Stimulated activated CD4-positive, alpha-beta T cell treated with anti-CD3 and anti-CD28 coated beads, Interleukin-15, amount 100 ng/mL, for 1 hour (primary cell): ENCODE data around the gene PCDH9.
"Not testable (repeated sequence)": the region's sequence is repeated elsewhere in the genome, so short reads cannot be mapped to it uniquely, and the experiment has no call there.

ENCODE experiments used
- DNase-seq, 2 donors: peaks; one replicate each; pipeline ENCODE4 v3.0.0-alpha.2; 2020; ENCODE audit warnings: low read depth in 1 of 2, low spot score in 1 of 2

PCDH9 gene

GRCh38 chr13:67134417-67135129, 95.6 kb downstream of the PCDH9 start:
- no peak for DNase-seq

GRCh38 chr13:67133476-67133875, 96.7 kb downstream of the PCDH9 start:
- DNase-seq, result no peak

DNA sequence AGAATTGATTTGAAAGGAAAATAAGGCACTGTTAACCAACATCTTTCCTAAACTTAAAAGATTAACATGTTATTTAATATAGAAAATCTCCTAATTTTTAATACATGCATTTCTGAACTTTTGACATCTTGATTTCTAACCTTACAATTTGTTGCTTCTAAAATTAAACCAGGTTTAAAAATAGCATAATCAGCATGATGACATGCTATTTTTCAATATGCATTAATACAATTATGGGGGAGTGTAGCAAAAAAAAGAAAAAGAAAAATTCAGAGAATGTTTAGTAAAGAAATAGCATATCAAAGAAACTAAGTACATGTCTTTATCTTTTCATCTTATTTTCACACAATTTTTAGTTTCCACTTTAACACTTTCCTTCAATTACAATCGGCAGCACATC, 98.7 kb downstream of the PCDH9 start:
- no peak for DNase-seq

DNA sequence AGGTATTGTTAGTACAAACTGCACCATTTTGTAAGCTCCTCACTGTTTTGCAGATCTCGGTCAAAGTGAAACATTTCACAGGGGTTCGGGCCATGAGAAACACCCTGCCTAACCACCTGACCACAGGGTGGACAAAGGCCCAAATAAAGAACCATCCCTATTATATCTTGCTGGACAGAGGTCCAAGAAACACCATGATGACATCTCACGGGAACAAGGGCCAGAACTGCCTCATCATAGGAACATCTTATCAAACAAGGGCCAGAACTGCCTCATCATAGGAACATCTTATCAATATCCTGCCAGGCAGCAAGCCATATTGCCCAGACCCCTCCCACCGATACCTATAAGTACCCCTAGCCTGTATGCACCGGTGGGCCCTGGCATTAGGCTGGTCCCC, 99.7 kb downstream of the PCDH9 start:
- no peak for DNase-seq

GRCh38 chr13:67128136-67128535, 102.0 kb downstream of the PCDH9 start:
- no peak for DNase-seq

DNA sequence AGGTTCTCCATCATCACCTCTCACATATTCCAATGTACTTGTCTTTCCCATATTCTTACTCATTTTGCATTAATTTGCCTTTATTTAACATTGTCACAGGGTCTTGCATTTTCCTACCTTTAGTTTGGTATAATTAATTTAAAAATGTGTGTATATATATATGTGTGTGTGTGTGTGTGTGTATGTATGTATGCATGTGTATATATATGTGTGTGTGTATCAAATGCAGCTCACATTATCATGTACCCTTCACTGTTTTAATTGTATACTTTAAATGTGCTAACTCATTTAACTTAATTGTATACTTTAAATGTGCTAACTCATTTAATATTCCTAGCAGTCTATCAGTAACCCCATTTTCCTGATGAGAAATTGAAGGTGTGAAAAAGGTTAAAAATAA, 104.5 kb downstream of the PCDH9 start:
- DNase-seq, result no peak

DNA sequence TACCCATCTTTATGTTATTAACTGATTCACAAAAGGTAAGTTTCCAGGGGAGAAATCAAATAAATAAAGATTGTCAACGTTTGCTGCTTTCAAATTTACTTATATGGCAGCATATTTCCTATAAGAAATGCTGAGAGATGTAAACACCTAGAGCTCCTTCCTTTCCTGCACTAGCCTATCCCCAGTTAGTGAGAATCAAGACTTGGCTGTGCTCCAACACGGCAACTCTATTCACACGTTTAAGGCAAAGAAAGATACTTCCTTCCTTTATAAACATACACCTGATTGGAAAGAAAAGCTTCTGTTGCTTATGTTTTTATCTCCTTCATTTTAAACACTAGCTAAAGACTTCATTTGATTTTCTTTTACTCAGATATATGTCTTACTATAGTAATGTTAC, 107.0 kb downstream of the PCDH9 start:
- DNase-seq, result no peak

GRCh38 chr13:67122251-67122650, 107.9 kb downstream of the PCDH9 start:
- no peak for DNase-seq

DNA sequence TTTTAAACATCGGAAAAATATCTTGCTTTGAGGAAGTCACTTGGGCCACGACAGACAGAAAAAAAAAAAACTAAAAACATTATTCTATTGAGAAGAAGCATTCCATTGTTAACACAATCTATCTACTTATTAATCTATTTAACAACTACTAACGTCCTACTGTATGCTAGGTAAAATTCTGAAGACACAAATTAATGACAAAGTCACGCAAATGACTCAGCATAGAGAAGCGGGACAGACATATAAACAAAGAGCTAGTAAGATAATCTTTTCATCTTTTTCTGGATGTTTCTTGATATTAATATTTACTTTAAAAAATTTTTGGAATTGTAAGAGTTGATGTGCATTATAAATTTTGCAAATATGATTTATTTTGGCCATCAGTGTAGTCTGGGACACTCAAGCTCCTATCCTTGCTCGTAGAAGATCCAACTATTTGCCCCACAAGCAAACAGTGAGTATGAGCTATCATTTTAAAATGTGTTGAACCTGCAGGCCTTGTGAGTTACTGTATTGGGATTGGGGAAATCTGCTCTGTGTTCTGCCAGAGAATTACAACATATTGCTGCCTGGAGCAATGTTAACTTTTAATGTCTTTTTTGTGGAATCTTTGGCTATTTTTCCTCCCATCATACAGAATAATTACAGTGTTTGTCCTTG, 109.1 kb downstream of the PCDH9 start:
- no peak for DNase-seq

DNA sequence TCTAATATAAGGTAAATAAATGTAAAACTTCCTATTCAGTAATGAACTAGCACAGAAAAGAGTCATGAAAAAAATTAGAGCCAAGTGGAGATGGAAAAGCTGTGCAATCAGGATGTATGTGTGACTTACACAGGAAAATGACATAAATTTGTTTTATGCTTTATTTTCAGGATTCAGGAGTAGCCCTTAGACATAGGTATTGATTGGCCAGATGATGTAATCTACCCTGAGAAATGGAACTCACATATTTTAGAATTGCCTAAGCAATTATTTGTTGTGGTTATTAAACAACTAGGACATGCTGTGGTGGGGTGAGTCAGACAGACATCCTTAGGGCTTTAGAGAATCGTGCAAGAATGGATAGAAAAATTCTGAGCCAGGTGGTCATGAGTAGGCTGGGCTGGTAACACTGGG, 110.6 kb downstream of the PCDH9 start:
- no peak for DNase-seq

- DNase-seq, result no peak
Measured at GRCh38 chr13:67118277-67118676, 111.9 kb downstream of the PCDH9 start.

DNA sequence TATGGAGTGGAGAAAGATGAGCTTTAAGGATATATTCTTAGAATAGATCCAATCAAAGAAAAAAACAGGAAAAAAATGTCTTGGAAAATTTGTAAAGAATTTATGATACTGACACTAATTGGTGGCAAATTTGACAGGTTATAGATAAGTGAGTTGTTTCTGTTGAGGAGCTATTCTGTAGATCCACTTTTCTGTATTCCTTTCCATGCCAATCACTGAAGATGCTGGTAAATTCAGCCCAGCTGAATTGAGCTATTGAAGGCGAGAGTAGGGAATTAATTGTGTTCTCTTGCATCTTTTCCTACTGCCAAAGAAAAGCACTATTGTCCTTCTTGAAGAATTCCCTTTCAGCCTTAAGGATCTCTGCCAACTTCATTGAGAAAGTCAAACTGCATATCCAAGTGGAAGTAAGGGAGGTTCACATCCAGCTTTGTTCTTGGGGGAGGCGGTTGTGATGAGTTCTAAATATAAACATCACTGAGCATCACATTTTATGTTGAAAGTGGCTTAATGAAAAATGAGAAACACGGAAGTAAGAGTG, 113.1 kb downstream of the PCDH9 start:
- DNase-seq, result no peak

DNA sequence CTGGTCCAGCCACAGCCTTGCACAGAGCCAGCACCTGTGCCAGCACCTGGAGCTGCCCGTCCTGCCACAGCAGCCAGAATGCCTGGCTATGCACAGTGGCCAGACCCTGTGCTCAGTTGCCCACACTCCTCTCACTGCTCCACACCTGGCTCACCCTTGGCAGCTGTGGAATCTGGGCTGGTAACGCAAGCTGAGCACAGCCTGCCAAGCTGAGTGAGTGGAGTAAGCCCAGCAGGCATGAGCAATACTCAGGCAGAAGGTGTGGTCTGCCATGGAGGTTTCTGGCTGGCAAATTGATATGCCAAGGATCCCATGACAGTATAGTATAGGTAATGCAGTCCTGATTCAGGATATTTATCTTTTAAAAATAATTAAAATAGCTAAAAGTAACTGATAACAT, 122.2 kb downstream of the PCDH9 start:
- DNase-seq, result no peak

DNA sequence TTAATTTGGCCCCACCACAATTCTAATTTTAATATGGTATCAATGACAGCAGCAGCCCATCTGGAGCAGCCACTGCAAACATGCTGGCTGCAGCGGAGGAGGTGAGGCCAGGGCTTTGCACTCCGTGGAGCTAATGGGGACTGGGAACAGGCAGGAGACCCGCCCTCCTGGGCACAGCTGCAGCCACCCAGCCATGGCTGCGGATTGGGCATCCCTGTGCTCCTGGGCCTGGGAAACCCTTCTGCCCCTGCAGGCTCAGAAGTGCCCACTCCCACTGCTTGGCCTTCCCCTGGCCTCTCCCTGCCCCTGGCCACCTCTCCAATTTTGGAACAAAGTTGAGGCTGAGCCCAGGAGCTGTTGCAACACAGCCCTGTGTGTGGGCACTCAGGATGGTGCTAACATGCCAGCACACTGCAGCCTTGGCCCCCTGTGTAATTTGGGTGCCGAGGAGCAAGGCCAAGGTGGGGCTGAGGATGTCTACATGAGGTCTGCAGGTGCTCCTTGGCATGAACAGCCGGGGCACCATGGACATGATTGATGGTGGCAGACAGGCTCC, 123.6 kb downstream of the PCDH9 start:
- DNase-seq, result no peak

DNA sequence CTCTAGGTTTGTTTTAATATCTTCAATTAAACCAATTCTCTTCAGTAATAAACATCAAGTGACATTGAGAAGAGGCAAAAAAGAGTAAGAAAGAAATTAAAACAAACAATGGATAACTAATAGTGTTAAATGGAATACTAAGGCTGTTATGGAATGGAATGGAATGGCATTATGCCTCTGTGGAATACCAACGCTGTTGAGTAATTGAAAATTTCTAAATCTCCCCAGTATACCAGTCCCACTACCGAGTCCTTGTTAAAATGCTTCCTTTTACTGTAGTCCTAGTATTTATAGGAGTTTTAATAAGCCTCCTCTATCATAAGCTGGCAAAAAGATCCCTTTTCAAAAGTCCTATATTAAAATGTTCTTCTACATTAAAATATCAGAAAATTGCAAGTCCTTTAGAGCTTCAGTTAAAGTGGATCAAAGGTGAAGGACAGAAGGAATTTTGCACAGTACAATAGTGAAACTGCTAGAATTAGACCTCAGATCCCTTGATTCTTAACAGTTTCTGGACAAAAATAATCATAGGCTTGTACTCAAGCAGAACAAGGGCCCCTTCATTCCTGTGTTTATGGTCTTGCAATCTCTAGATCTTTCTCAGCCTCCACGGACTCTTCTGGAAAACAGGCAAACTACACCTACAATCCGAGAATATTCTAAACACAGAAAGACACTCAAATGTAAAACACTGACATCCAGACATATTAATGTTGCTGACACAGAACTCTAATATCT, 128.2 kb downstream of the PCDH9 start:
- no peak for DNase-seq

DNA sequence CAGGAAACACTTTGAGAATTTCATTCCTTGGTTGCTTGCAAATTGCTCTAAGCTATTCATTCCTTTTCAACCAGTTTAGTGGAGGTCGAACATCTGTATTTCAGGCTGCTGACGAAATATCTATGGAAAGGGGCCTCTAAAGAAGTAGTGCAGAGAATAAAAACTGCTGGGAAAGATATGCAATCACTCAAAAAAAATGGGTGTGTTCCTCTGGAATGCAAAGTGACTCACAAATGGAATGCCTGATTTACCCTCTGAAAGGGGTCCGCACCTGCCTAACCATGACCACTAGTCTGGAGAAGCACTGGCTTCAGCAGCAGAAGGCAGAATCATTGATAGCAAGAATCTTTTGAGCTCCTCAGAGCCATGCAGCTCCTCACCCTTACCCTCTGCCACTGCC, 129.4 kb downstream of the PCDH9 start:
- no peak for DNase-seq

DNA sequence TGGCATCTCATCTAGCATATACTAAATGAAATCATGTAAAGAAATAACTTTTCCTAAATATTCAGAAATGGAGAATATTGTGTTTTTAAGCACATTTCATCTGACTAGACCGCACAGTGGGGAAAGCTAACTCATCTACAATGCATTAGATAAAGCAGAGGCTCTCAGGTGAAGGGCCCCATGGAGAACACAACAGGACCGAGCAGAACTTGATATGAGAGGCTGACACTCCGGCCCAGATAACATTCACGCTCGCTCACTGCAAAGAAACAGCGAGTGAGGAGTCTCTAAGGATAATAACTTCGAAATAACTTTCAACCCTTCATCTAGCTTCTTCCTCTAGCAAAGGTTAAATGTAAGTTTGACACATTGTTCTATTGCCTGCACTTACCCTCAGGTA, 130.6 kb downstream of the PCDH9 start:
- no peak for DNase-seq

GRCh38 chr13:67097892-67098452, 132.2 kb downstream of the PCDH9 start:
- DNase-seq, result no peak

GRCh38 chr13:67096893-67097292, 133.2 kb downstream of the PCDH9 start:
- DNase-seq, result not testable (repeated sequence)

DNA sequence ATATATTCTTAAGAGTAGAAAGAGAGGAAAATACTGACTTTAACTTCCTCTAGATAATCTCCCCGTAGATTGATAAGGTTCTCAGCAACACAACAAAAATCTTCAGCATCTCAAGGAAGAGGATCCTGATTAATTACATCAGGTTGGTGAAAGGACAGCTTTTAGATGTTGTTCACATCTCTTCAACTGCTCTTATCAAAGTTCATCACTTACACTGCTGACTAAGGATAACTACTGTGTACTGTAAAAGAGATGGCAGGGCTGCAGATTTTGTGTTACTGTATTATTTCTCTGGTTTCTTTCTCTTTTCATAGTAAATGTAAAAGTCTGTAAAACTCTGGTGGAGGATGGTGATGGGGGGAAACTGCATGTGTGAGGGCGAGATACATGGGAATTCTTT, 133.7 kb downstream of the PCDH9 start:
- no peak for DNase-seq

- DNase-seq, result no peak
Measured at GRCh38 chr13:67095621-67096020, 134.5 kb downstream of the PCDH9 start.
